ENCODE data around the gene FHL3. TPM values are rescaled to one million over a fixed set of nuclear protein-coding genes. Genes with fewer than 3 reads are reported as not detected.

The FHL3 gene
- polyA plus RNA-seq, 1 of the 3 experiments (the other 2 are of a cell fraction), result 6.8 TPM

DNA sequence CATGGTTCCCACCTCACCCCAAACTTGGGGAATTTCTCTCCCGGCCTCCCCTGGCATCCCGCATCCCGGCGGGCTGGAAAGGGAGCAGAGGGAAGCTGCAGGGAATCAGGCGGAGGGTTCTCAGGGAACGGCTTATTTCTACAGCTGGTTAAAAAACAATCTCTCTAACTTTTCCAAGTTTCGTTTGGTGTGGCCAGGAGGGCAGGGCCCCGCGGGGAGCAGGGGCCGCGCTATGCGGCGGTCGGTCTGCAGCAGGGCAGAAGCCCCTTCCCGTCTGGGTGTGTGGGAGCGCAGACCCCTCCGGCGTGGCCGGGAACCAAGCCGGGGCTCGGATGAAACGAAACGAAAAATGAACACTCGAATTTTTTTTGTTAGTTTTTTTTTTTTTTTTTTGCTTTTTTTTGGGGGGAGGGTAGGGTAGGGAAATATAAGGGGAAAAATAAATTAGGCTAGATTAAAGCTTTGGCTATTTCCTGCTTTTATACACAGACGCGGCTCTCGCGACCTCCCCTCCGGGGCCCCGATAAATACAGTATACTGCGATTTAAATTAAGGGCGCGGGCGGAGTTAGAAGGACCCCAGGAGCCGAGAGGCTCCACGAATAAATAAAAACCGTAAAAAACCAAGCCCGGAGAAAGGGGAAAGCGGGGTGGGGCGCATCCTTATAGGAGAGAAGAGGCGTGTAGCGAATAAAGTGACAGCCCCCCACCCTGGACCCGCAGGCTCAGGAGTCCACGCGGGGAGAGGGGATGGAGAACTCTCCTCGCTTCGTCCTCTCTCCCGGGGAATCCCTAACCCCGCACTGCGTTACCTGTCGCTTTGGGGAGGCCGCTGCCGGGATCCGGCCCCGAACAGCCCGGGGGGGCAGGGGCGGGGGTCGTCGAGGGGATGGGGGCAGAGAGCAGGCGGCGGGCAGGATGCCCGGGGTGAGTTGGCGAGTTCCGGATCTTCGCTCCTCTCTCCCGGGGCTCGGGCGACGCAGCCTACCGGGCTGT, 39.2 kb upstream of the FHL3 start:
- Histone ChIP-seq H4K20me1 (ENCODE audit: insufficient read depth) (peaks cover 4% of the 10 kb centered on the region; the same call in 1 of the 2 replicates), H3F3A (replicated peaks; ENCODE audit: insufficient read depth) (no peaks in the 10 kb centered on the region), H3K27ac (ENCODE audit: low read depth in 2 of 2, low read length in 1 of 2) (no peak overlapping the region), H3K4me1 (ENCODE audit: control insufficient read depth in 1 of 2, insufficient read depth in 2 of 2, low read depth in 1 of 2, low read length in 1 of 2) (no peaks in the 10 kb centered on the region; a peak in 1 of 4 replicates), H2AFZ (ENCODE audit: low read depth) (no peak overlapping the region), H3K36me3 (replicated peaks in 1 of 2; ENCODE audit: control insufficient read depth in 1 of 2, insufficient read depth in 2 of 2, low read length in 1 of 2) (no peaks in the 10 kb centered on the region), H3K4me2 (peak overlapping the region; percentile 63), H3K9me2 (no peaks in the 10 kb centered on the region), H3K9me3 (no peaks in the 10 kb centered on the region), H3K9ac (no peak overlapping the region), H3K79me2 (ENCODE audit: insufficient read depth) (no peaks in the 10 kb centered on the region), H3K4me3 (ENCODE audit: low read depth in 2 of 2, low read length in 1 of 2) (peak overlapping the region in 1 of 2 experiments; percentile 39; a peak in 2 of 4 replicates), H3K27me3 (ENCODE audit: insufficient read depth) (peaks cover 60% of the 10 kb centered on the region)
- no peak for DNase-seq
- WGBS (ENCODE audit: low lambda C conversion rate), result 8% methylated on average over 52 of the region's 70 CpGs
- TF ChIP-seq EZH2phosphoT487 (IDR thresholded peaks at IDR 0.05; ENCODE audit: borderline replicate concordance, low read depth) (peak; percentile 83), POLR2AphosphoS5 (IDR thresholded peaks at IDR 0.05; ENCODE audit: low read depth, low read length) (no peak)
- ChIA-PET CTCF (interaction anchor here (1.0 to 5.8 kb wide), 3 partner anchors 16 to 28 kb away, joined by 3 to 20 read pairs (median 3); no protein-coding TSS in a partner anchor), POLR2A (no interaction called here)

DNA sequence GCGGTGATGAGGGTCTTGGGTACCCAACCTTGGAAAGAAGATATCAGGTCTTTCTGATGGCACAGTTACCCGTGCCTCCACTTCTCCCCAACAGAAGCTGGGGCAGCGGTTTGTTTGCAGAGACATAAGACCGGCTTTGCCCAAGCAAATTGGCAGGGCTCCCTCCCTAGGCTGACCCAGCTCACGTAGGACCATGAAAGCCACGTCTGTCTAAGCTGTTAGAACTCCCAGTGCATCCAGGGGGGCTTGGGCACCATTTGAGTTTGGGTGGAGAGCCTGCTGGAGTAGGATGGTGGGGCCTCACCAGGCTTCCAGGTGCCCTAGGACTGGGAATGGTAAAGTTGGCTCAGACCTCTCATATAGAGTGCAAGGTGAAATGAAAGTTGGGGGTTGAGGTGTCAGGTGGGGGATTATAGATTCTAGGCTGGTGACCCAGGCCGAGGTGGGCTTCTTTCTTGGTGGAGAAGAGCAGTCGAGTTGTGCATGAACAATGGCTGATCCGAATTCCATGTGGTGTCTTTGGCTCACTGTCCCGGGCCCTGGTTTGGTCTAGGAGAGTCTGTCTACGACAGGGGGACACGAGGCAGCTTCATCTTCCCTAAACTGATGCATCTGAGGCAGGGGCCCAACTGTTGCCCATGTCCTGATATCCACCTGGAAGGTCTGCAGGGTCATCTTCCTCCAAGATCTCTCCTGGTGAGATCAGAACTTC, 37.9 kb upstream of the FHL3 start:
- Histone ChIP-seq H3K36me3 (replicated peaks in 1 of 2; ENCODE audit: control insufficient read depth in 1 of 2, insufficient read depth in 2 of 2, low read length in 1 of 2) (no peaks in the 10 kb centered on the region), H3K9ac (no peak overlapping the region), H3K27ac (ENCODE audit: low read depth in 2 of 2, low read length in 1 of 2) (no peak overlapping the region), H4K20me1 (ENCODE audit: insufficient read depth) (peaks cover 3% of the 10 kb centered on the region; the same call in 1 of the 2 replicates), H3K4me1 (ENCODE audit: control insufficient read depth in 1 of 2, insufficient read depth in 2 of 2, low read depth in 1 of 2, low read length in 1 of 2) (peaks cover 0 to 5% of the 10 kb centered on the region in 2 experiments; a peak in 2 of 4 replicates), H3K79me2 (ENCODE audit: insufficient read depth) (no peaks in the 10 kb centered on the region), H2AFZ (ENCODE audit: low read depth) (no peak overlapping the region), H3F3A (replicated peaks; ENCODE audit: insufficient read depth) (no peaks in the 10 kb centered on the region), H3K4me2 (no peak overlapping the region), H3K4me3 (ENCODE audit: low read depth in 2 of 2, low read length in 1 of 2) (no peak overlapping the region), H3K9me2 (no peaks in the 10 kb centered on the region), H3K27me3 (ENCODE audit: insufficient read depth) (peaks cover 52% of the 10 kb centered on the region), H3K9me3 (no peaks in the 10 kb centered on the region)
- WGBS (ENCODE audit: low lambda C conversion rate), result 50% methylated on average over 10 of the region's 12 CpGs
- TF ChIP-seq GATA2 (CRISPR knock-in tag; IDR thresholded peaks at IDR 0.05) (no peak), RAD21 (IDR thresholded peaks at IDR 0.05; ENCODE audit: low read length) (no peak), MEF2A (IDR thresholded peaks at IDR 0.05; ENCODE audit: borderline replicate concordance, low read depth) (no peak), FOXM1 (IDR thresholded peaks at IDR 0.05; ENCODE audit: low read depth) (no peak), RCOR1 (IDR thresholded peaks at IDR 0.05; ENCODE audit: low read length) (no peak), RXRA (IDR thresholded peaks at IDR 0.05; ENCODE audit: borderline replicate concordance, low read depth) (no peak), FOSL2 (IDR thresholded peaks at IDR 0.05; ENCODE audit: borderline replicate concordance, low read depth) (no peak), RFX5 (IDR thresholded peaks at IDR 0.05; ENCODE audit: low read length) (no peak), GABPA (IDR thresholded peaks at IDR 0.05; ENCODE audit: low read depth) (no peak), NRF1 (IDR thresholded peaks at IDR 0.05; ENCODE audit: low read depth, low read length) (no peak), SMC3 (IDR thresholded peaks at IDR 0.05; ENCODE audit: low read depth, low read length) (no peak), CHD2 (IDR thresholded peaks at IDR 0.05; ENCODE audit: low read length, partially characterized antibody) (no peak)
- TF ChIP-seq, protein P1, sequence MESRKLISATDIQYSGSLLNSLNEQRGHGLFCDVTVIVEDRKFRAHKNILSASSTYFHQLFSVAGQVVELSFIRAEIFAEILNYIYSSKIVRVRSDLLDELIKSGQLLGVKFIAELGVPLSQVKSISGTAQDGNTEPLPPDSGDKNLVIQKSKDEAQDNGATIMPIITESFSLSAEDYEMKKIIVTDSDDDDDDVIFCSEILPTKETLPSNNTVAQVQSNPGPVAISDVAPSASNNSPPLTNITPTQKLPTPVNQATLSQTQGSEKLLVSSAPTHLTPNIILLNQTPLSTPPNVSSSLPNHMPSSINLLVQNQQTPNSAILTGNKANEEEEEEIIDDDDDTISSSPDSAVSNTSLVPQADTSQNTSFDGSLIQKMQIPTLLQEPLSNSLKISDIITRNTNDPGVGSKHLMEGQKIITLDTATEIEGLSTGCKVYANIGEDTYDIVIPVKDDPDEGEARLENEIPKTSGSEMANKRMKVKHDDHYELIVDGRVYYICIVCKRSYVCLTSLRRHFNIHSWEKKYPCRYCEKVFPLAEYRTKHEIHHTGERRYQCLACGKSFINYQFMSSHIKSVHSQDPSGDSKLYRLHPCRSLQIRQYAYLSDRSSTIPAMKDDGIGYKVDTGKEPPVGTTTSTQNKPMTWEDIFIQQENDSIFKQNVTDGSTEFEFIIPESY (IDR thresholded peaks at IDR 0.05; ENCODE audit: borderline replicate concordance, low read depth), result no peak
- TF ChIP-seq, protein P2, sequence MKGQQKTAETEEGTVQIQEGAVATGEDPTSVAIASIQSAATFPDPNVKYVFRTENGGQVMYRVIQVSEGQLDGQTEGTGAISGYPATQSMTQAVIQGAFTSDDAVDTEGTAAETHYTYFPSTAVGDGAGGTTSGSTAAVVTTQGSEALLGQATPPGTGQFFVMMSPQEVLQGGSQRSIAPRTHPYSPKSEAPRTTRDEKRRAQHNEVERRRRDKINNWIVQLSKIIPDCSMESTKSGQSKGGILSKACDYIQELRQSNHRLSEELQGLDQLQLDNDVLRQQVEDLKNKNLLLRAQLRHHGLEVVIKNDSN (IDR thresholded peaks at IDR 0.05; ENCODE audit: borderline replicate concordance, low read depth), result no peak
- TF ChIP-seq, protein P3, sequence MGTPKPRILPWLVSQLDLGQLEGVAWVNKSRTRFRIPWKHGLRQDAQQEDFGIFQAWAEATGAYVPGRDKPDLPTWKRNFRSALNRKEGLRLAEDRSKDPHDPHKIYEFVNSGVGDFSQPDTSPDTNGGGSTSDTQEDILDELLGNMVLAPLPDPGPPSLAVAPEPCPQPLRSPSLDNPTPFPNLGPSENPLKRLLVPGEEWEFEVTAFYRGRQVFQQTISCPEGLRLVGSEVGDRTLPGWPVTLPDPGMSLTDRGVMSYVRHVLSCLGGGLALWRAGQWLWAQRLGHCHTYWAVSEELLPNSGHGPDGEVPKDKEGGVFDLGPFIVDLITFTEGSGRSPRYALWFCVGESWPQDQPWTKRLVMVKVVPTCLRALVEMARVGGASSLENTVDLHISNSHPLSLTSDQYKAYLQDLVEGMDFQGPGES (IDR thresholded peaks at IDR 0.05; ENCODE audit: low read depth, low read length), result no peak
- ChIA-PET CTCF (interaction anchor here (1.3 to 5.8 kb wide), 5 partner anchors 14 to 792 kb away, joined by 3 to 20 read pairs (median 5); no protein-coding TSS in a partner anchor), POLR2A (no interaction called here)
- no peak for DNase-seq
